Measurements from ENCODE around the gene NFATC2.

DNA sequence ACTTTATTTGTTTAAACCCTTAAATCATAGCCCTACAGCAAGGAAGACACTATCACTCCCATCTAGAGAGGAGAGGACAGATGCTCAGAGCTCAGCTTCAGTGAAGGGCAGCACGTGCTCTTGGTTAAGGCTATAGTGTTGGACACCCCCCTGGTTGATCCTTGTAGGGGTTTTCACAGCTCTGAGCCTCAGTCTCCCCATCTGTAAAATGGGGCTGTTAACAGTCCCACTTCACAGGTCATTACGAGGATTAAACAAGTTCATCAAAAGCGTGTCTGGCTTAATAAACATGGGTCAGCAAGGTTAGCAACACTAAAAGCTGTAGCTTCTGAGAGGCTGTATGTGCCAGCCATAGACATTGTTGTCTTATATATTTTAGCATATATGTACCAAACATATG, 82.4 kb downstream of the NFATC2 start:
- TF ChIP-seq, protein P1, sequence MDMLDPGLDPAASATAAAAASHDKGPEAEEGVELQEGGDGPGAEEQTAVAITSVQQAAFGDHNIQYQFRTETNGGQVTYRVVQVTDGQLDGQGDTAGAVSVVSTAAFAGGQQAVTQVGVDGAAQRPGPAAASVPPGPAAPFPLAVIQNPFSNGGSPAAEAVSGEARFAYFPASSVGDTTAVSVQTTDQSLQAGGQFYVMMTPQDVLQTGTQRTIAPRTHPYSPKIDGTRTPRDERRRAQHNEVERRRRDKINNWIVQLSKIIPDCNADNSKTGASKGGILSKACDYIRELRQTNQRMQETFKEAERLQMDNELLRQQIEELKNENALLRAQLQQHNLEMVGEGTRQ (IDR thresholded peaks at IDR 0.05; ENCODE audit: low read length): no peak
- TF ChIP-seq CTCF (IDR thresholded peaks at IDR 0.05; ENCODE audit: control extremely low read depth in 1 of 3, insufficient read depth in 1 of 3, low read depth in 1 of 3, low read length in 3 of 3) (no peak), CHD2 (IDR thresholded peaks at IDR 0.05; ENCODE audit: low read length) (no peak), POLR2A (IDR thresholded peaks at IDR 0.05; ENCODE audit: control extremely low read depth in 1 of 2, low read depth in 2 of 2, low read length in 2 of 2) (no peak), BACH1 (IDR thresholded peaks at IDR 0.05; ENCODE audit: low read length) (no peak)
